Activated T-cell treated with anti-CD3 and anti-CD28 coated beads for 24 hours (primary cell): ENCODE results near the gene CPEB4.

Experiments
- DNase-seq: peaks from one replicate; pipeline ENCODE4 v3.0.0-alpha.2; 2020; ENCODE audit warnings: low read depth

Gene CPEB4

DNA sequence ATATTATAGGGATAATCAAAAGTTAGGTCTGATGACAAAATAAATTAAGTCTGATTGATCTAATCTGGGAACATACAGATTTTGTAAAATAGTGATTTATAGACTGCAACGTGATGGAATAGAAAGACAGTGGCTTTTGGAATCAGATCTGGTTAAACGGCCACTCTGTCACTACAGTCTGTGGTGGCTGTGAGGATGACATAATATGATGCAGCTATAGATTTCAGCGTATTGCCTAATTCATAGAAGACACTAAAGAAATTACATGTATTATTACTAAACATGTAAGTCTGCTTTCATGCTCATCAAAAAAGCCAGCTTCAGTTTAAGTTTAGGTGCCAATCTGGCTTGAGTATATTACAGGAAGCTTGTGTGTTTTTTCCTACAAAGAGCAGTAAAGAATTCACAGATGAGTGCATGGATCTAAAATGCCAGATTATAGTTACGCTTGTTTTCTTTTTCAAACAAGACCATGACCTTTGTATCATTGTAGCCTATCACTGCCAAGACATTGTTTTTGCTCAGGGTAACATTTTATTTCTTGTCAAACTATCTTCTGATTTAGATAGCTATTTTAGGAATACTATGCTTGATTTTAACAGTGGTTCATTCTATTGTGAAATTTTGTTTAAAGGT lies 25.7 kb downstream of the CPEB4 start:
- DNase-seq: no peak

DNA sequence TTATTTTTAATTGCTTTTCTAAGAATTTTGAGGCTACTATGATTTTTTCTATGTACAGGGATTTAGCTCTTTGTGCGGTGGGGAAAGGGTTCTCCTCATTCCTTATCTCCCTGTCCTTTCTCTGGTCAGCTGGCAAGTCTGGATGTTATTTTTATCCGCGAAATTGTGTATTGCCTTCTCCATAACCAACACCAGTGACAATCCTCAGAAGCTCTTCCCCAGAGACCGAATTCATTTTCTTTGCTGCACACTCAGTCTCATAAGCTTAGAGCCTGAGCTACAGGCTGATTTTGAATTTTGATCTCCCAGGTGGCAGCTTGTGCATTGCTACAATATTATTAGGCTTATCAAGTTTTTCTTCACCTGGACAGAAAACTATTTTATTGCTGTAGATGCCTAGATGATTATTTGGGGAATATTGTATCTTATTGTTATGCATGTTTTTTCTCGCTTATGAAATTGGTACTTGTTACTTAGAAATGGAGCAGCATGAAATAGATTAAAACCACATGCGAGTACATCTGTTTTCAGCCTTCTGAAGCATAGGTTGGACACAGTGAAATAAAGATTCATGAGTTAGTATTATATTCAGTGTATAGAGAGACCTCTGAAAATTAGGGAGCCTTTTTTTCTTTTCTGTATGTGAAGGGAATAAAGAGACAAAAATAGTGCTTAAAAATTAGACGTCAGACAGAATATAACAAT lies 27.3 kb downstream of the CPEB4 start:
- DNase-seq: no peak

DNA sequence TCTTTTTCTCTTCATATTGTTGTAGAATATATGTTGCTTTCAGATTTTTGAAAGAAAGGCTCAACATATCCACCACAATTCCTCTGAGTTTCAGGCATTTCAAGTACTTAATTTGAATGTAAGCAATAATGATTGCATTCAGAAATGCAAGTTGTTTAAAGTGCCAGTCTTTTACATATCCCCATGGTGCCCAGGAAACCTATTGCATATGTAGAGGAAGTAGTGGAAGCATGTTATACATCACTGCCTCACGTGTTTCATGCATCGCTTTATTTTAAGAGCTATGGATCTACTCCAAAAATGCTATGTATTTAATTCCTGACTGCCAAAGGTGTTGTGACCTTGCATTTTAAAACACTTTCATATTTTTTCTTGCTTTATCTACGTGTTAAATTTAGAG lies 28.1 kb downstream of the CPEB4 start:
- DNase-seq: no peak

DNA sequence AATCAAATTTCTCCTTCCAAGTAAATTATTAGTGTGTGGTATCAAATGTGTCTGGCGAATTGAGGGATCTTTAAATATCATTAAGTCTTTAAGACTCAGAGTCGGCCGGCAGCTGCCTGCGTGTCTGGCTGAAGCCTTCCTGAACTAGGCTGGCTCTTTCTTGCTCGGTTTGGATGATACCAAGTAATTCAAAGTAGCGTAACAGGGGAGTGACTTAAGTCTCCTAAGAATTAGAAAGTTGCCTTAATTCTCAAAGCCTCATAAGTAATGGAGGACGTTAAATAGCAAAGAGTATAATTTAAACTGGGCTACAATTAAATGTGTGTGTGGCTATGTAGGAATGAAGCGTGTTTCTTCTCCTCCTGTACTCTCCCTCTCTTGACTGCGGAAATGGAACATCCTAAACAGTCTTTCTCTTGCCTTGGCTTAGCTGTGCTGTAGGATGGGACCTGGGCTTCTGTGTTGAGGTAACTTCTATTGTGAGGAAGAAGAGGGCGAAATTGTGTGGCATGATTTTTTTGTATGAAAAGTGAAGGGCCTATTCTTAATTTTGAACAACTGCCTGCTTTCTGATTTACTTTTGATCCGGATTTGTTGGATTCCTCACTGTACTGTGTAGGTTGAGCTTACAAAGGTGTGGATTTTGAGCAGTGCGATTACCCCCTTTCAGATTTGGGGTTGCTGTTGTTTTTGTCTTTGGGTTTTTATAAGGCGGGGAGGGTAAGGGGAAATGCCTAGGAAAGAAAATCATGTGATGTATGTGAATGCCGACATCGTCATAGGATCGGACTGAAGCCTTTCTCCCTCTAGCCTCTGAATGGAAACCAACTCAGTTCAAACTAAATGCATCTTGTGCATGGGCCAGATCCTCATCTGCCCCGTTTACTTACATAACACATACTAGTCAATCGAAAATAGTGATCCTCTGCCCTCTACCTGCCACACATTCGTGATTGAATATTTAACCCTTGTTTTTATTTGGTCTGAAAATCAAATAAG lies 29.9 kb downstream of the CPEB4 start:
- DNase-seq: peak; percentile 42

DNA sequence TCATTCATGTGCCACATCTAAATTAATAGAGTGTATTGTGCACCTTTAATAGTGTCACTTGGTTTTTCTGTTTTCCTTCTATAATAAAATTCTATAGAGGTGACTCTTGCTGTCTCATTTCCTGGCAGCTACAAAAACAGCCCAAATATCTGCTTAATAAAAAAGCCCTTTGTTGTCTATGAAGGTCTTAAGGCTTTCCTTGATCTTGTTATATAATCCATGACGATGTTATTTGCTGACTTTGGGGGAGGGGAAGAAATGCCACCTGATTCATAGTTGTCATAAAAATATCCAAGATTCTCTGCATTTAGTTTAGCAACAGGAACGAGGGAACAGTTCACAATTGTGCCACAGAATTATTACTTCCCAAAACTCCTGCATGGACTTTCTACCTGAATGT lies 31.3 kb downstream of the CPEB4 start:
- DNase-seq: no peak

DNA sequence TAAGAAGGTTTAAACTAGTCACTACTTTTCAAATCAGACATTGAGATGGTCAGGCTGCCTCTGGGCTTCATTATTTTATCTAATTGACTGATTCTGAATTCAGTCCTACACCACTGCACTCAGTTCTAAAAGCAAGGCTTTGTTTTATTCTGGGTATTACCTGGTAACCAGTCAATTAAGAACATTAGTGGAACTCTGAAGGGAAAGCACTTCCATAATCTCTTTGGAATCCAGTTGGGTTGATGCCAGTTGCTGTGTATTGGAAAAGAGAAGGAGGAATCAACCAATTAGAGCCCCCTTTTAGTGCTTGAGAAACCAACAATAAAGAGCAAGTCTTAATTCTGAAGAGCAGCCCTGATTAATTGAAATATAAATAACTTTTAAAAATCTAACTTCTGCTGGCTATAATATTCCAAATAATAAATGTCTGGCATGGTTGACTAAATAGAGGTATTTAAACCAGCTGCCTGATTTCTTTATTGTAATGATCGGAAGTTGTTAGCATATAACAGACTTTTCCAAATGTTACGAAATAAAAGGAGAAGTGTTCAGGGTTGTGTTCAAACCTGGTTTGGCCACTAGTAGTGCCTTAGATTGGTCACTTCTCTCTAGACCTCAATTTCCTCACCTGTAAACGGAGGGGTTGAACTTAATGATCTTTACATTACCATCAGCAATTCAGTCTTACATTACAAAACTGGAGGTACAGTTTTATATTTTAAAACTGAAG lies 32.0 kb downstream of the CPEB4 start:
- DNase-seq: no peak

DNA sequence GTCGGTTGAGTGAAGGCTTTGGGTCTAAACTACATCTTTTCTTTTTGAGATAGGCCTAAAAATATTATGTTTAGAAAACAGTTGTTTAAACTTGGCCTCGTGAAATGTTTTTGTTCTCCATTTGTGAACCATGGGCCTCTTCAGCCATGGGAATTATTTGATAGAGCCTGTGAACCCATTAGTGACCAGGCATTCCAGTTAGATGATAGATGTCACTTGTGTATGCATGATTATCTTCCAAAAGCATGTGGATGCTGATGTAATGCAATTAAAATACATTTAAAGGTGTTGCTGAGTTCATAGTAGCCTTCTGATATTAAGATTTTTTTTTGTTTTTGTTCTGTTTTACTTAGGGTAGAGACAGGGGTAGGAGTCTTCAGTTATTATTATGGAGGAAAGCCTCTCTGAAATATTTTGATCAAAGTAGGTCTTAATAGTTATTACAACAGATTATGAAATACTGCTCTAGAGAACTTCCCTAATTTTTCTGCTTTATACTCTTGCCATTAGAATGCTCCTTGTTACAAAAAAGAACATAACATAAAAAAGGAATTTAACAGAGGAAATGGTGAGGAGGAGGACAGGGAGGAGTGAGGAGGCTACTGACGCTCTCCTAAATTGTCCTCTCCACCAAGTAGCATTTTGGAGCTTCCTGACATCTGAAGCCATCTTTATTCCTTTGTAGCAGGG lies 32.9 kb downstream of the CPEB4 start:
- no peak for DNase-seq

DNA sequence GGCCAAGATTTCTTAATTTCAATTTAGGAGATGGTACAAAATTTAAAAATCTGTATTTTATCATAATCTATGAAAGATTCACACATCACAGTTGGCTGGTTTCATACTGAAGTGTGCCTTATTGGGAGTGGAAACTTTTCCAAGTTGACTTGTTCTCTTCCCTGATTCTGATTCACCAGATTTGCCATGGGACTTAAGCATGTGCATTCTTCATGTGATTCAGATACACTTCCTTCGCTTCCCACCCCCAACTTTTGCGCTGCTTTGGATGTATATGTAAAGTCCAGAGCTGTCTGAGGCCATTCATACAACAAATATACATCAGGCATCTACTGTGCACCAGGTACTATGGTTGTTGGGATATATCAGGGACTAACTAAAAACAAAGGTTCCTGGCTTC lies 34.4 kb downstream of the CPEB4 start:
- no peak for DNase-seq

DNA sequence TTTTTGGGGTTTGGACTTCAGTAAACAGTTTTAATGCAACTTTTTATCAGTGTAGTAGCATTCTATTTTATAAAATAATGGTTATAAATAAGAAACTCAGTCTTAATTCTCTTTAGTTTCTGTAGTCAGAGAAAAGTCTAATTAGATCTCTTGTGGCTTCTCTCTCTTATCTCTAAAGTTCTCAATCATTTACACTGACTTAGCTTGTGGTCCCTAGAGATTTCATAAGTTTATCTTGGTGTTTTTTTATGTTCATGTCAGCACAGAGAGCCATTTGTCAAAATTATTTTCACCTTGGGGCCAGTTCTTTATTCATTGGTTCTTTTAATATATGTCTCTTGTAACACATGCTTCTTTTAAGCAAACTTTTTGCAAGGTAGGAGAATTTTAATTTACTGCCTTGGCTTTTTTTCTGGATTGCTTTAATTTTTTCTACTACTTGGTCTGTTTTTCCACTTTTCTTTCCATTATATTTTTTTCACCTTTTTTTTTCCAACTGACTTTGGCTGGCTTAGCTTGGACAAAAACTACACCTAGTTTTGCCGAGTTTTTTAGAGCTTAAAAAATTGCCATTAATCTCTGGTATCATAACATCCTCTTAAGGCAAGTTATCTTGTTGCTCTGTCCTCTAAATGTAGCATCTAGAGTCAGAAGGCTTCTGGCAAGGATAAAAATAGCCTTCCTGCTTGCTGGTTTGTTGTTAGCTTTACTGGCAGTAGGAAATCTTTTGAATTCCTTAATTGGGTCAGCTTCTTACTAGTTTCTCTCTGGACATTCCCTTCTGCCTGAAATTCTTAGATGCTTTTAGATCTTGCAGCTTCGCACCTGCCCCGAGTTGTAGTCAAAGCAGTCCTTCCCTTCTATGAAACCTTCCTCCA lies 35.3 kb downstream of the CPEB4 start:
- no peak for DNase-seq

DNA sequence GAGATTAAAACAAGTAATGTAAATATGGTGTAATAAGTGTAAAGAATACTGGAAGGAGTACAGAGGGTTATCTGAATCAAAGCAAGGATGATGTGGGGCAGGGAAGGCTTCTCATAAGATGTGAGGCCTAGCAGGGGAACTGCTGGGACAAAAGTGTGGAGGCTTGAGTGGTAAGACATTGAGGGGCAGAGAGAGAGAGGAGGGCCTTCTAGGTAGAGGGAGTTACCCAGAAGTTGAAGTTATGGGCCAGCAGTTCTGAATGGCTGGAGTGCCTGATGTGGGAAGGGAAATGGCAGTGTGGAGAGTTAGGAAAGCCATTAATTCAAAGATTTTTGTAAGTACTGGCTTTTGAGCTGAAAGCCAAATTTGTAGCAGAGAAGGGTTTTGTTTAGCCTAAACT lies 36.8 kb downstream of the CPEB4 start:
- no peak for DNase-seq

DNA sequence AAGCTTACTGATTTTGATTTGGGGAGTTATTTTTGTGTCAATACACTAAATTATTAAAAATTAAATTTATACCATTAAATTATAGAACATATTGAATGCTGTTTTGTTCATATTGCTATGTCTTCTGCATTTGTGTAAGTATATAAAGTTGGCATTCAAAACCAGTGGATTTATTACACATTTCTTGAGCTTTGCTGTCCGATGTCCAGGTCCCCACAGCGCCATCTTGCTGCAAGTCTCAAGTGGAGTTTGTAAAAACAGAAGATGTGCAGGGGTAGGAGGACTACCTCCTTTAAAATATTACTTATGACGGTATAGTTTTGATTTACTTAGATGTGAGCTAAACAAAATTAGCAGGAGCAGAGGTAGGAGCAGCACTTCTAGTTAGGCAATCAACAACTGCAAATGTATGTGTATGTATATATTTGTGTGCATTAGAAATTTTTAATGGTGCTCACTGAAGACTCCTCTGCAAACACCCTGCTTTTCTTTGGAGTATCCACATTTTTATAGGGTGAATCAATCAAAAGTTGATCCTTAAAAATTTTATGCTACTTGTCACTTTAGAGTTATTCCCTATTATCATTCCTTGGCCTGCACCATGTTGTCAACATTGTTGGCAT lies 37.4 kb downstream of the CPEB4 start:
- DNase-seq: peak; percentile 8

DNA sequence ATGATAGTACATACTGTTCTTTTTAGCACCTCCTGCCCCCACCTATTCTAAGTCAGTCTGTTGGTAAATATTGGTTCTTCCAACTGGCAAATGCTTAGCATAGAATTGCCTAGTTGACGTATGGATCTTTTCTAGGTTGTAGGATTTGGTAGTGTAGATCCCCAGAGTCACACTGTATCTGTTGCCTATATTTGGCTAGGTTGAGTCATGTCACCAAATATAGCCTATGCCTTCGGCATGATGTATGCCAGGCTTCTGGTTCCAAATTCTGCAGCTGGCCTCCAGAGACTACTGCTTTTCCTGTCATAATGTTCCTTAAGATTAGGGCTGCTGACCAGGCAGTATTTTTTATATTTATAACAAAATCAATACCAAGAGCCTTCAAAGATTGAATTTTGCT lies 38.2 kb downstream of the CPEB4 start:
- no peak for DNase-seq

DNA sequence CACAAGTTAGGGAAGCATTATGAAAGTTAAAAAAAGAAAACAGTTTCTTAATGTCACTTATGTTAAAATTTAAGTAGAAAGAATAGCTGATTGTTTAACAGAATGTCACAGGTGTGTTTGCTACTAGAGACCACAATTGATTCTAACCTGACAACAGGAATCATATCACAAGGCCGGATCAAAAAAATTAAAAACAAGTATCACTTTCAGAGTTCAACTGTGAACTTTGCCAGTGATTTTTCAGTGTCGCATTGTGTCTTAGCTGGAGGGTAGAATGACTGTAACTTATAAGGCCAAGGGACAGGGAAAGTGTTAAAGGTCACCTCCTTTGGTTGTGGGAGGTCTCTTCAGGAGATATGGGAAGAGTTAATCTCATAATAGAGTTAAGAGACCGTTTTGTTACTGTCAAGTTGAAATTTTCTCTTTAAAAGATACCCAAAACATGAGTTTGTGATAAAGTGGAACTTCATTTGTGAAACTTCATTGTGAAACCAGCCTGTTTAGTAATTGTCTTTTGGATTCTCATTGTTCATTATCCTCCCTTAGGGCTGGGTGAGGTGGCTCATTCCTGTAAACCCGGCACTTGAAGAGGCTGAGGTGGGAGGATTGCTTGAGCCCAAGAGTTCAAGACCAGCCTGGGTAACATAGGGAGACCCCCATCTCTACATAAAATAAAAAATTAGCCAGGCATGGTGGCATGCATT lies 40.9 kb downstream of the CPEB4 start:
- DNase-seq: no peak

DNA sequence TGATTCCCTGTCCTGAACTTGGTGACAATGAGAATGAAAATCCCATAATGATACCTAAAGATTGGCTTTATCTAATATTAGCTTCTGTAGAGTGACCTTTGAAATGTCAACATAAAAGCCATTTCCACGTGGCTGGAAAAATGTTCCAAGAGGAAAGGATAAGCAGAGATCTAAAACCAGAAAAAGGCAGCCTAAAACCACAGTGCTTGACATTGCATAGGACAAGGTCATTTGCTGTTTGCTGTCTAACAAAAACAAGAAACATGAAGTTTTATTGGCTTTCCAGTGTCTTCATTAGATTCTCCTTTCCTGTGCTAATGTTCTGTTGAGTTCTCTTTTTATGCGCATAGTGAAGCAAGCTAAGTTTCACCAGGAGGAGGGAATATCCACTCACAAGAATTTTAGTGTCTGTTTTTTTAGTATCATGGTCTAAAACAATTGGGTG lies 44.6 kb downstream of the CPEB4 start:
- no peak for DNase-seq

DNA sequence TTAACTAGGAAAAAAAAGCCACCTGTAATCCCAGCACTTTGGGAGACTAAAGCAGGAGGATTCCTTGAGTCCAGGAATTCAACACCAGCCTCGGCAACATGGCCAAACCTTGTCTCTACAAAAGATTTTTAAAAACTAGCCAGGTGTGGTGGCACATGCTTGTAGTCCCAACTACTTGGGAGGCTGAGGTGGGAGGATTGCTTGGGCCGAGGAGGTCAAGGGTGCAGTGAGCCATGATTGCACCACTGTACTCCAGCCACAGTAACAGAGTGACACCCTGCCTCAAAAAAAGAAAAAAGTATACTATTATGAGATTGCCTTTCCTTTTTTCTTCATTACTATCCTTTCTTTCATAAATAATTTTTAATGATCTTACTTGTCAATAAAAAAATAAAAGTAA lies 45.8 kb downstream of the CPEB4 start:
- DNase-seq: no peak

DNA sequence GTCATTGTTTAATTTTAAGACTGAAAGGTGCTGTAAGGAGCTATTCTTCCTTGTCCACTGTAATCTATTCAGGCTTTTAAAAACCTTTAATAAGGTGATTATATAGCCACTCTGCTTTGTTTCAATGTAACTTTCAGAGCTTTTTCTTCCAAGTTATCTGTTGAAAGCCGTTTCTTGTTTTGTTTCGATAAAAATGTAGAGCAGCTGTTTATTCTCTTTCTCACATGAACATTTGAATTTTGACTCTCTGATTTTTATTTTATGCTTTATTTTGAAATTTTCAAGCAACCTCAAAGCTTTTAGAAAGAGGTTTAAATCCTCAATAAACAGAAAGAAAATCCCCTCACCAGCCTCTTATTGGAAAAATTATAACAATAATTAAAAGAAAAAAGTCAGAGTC lies 47.2 kb downstream of the CPEB4 start:
- DNase-seq: no peak

DNA sequence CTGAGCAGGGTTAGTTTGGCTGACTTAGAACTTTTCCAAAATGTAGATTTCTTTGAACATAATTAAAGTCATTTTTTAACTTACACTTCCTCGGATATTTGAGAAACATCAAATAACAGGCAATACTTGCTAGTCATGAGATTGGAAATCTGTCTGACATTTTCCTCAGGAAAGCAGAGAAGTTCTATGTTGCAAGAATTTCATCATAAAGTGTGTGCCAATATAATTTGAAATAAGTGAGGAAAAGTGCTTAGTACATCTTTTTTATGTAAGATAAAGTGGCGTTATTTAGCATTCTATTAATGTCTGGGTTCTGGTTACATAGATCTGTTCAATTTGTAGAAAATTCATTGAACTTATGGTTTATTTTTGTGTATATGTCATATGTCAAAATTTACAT lies 52.1 kb downstream of the CPEB4 start:
- no peak for DNase-seq

DNA sequence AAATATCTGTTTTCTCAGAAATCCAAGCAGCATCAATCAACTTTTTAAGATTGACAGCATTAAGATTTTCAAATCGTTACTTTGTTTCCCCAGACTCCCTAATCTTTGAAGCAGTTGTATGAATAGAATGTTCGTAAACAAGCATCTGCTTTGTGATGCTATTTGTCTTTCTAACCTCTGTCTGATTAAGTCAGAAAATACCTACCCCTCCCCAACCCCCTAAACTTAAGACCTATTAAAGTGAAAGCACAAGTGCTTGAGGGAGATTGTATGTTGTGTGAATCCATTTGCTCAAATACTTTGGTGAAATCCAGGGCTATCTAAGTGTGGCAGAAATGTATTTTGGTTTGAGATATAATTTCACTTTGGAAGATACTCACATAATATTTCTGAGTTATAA lies 53.0 kb downstream of the CPEB4 start:
- DNase-seq: no peak

DNA sequence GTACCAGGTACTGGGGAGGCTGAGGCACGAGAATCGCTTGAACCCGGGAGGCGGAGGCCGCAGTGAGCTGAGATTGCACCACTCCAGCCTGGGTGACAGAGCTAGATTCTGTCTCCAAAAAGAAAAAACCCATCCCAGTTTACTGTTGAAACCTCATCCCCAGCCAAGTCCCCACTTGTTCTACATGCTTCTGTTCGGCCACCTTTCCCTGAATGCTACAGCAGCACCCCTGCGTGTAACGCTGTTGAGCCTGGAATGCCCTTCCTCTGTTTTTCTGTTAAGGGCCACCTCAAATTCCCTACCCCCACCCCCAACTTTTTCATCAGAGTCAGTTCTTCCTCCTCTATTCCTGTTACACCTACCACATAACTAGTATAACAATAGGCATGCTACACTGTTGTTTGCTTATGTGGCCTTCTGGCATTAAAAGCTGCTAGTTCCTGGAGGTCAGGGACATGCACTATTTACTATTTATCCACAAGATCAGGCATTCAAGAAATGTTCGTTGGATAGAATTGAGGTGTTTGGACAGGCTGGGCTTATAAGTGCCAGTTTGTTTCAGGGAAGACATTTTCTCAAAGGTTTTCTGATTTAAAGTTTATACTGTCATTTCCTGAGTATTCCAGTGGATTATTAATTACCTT lies 53.7 kb downstream of the CPEB4 start:
- DNase-seq: no peak
